ENCODE measurements around the gene GINM1. TPM values are rescaled to one million over a fixed set of nuclear protein-coding genes. Genes with fewer than 3 reads are reported as not detected.

Gene GINM1
- polyA plus RNA-seq, 1 of the 3 experiments (the other 2 are of a cell fraction): 24.4 TPM

DNA sequence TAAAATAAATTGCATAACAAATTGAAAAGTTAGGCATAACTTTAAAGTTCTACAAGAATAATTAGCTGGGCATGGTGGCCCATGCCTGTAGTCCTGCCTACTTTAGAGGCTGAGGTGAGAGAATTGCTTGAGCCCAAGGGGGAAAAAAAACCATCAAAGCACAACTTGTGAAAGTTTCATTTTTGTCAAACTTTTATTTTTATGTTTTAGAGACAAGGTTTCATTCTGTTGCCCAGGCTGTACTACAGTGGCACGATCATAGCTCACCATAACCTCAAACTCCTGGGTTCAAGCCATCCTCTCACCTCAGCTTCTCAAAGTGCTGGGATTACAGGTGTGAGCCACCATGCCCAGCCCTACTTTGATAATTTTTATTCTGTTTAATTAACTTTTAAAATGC is 68.1 kb downstream of the GINM1 start:
- 92% methylated on average over 1 of the region's 1 CpG for WGBS (ENCODE audit: low lambda C conversion rate)
- H3K9ac ChIP-seq: no peak overlapping the region
- no peak for TF ChIP-seq MXI1 (IDR thresholded peaks at IDR 0.05; ENCODE audit: low read depth, low read length)
- no peak for TF ChIP-seq TEAD4 (IDR thresholded peaks at IDR 0.05; ENCODE audit: borderline replicate concordance, insufficient read depth)
- no peak for TF ChIP-seq POLR2AphosphoS5 (IDR thresholded peaks at IDR 0.05; ENCODE audit: low read depth, low read length)
- no peak for TF ChIP-seq CHD2 (IDR thresholded peaks at IDR 0.05; ENCODE audit: low read length, partially characterized antibody)
- TF ChIP-seq NRF1 (IDR thresholded peaks at IDR 0.05; ENCODE audit: low read depth, low read length): no peak
- no peak for TF ChIP-seq FOSL2 (IDR thresholded peaks at IDR 0.05; ENCODE audit: borderline replicate concordance, low read depth)
- no peak for TF ChIP-seq MAX (IDR thresholded peaks at IDR 0.05; ENCODE audit: low read depth)
- no peak for TF ChIP-seq PBX3 (IDR thresholded peaks at IDR 0.05)
- TF ChIP-seq JUND (IDR thresholded peaks at IDR 0.05): no peak
- TF ChIP-seq MEF2A (IDR thresholded peaks at IDR 0.05; ENCODE audit: borderline replicate concordance, low read depth): no peak
- no peak for TF ChIP-seq EZH2phosphoT487 (IDR thresholded peaks at IDR 0.05; ENCODE audit: borderline replicate concordance, low read depth)
- TF ChIP-seq RCOR1 (IDR thresholded peaks at IDR 0.05; ENCODE audit: low read length): no peak
- no peak for TF ChIP-seq TCF12 (IDR thresholded peaks at IDR 0.05)
- H3K9me3 ChIP-seq: no peaks in the 10 kb centered on the region
- H3K4me2 ChIP-seq: no peak overlapping the region
- H3K4me3 ChIP-seq (ENCODE audit: low read depth in 2 of 2, low read length in 1 of 2): no peak overlapping the region
- H3K27ac ChIP-seq (ENCODE audit: low read depth in 2 of 2, low read length in 1 of 2): no peak overlapping the region
- H3K79me2 ChIP-seq (ENCODE audit: insufficient read depth): peaks cover 22% of the 10 kb centered on the region; the same call in 1 of the 2 replicates
- no peaks in the 10 kb centered on the region for H4K20me1 ChIP-seq (ENCODE audit: insufficient read depth)
- H3K4me1 ChIP-seq (ENCODE audit: control insufficient read depth in 1 of 2, insufficient read depth in 2 of 2, low read depth in 1 of 2, low read length in 1 of 2): no peaks in the 10 kb centered on the region
- POLR2A ChIA-PET: no interaction called here
- H3K27me3 ChIP-seq (ENCODE audit: insufficient read depth): no peaks in the 10 kb centered on the region
- CTCF ChIA-PET: no interaction called here
- no peaks in the 10 kb centered on the region for H3K9me2 ChIP-seq
- H3F3A ChIP-seq (replicated peaks; ENCODE audit: insufficient read depth): peaks cover 5% of the 10 kb centered on the region
- no peak for DNase-seq
- no peak overlapping the region for H2AFZ ChIP-seq (ENCODE audit: low read depth)
- peaks cover 4 to 6% of the 10 kb centered on the region in 2 experiments for H3K36me3 ChIP-seq (replicated peaks in 1 of 2; ENCODE audit: control insufficient read depth in 1 of 2, insufficient read depth in 2 of 2, low read length in 1 of 2)

DNA sequence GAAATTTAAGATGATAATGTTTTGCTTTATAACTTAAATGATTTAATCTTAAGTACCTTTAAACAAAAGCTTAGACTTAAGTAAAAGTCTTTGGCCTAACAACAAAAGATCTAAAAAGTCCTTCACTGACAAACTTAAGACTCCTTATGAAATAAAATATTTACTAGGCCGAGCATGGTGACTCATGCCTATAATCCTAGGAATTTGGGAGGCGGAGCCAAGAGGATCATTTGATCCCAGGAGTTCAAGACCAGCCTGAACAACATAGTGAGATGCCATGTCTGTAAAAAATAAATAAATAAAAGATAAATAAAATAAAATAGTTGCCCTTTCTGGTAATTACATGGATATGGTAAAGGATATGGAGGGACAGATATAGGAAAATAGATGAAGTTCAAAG is 69.9 kb downstream of the GINM1 start:
- WGBS (ENCODE audit: low lambda C conversion rate): 51% methylated on average over 2 of the region's 2 CpGs
- peaks cover 37% of the 10 kb centered on the region; the same call in 1 of the 2 replicates for H3K79me2 ChIP-seq (ENCODE audit: insufficient read depth)

More for the DNA sequence above, 69.9 kb downstream of the GINM1 start:
- Histone ChIP-seq H3K27me3 (ENCODE audit: insufficient read depth) (no peaks in the 10 kb centered on the region), H3K4me2 (no peak overlapping the region), H2AFZ (ENCODE audit: low read depth) (no peak overlapping the region), H3K9ac (no peak overlapping the region), H3K9me3 (no peaks in the 10 kb centered on the region), H3K4me3 (ENCODE audit: low read depth in 2 of 2, low read length in 1 of 2) (no peak overlapping the region), H3K4me1 (ENCODE audit: control insufficient read depth in 1 of 2, insufficient read depth in 2 of 2, low read depth in 1 of 2, low read length in 1 of 2) (no peaks in the 10 kb centered on the region), H3K9me2 (no peaks in the 10 kb centered on the region), H4K20me1 (ENCODE audit: insufficient read depth) (no peaks in the 10 kb centered on the region), H3F3A (replicated peaks; ENCODE audit: insufficient read depth) (peaks cover 5% of the 10 kb centered on the region), H3K27ac (ENCODE audit: low read depth in 2 of 2, low read length in 1 of 2) (no peak overlapping the region), H3K36me3 (replicated peaks in 1 of 2; ENCODE audit: control insufficient read depth in 1 of 2, insufficient read depth in 2 of 2, low read length in 1 of 2) (peaks cover 4 to 6% of the 10 kb centered on the region in 2 experiments)
- TF ChIP-seq GATA2 (CRISPR knock-in tag; IDR thresholded peaks at IDR 0.05): no peak
- TF ChIP-seq USF1 (IDR thresholded peaks at IDR 0.05; ENCODE audit: borderline replicate concordance, low read depth): no peak
- no peak for TF ChIP-seq RFX5 (IDR thresholded peaks at IDR 0.05; ENCODE audit: low read length)
- TF ChIP-seq FOSL2 (IDR thresholded peaks at IDR 0.05; ENCODE audit: borderline replicate concordance, low read depth): peak; percentile 56; the same call in 1 of the 2 replicates
- TF ChIP-seq, protein P1, sequence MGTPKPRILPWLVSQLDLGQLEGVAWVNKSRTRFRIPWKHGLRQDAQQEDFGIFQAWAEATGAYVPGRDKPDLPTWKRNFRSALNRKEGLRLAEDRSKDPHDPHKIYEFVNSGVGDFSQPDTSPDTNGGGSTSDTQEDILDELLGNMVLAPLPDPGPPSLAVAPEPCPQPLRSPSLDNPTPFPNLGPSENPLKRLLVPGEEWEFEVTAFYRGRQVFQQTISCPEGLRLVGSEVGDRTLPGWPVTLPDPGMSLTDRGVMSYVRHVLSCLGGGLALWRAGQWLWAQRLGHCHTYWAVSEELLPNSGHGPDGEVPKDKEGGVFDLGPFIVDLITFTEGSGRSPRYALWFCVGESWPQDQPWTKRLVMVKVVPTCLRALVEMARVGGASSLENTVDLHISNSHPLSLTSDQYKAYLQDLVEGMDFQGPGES (IDR thresholded peaks at IDR 0.05; ENCODE audit: low read depth, low read length): no peak
- TF ChIP-seq NFIC (IDR thresholded peaks at IDR 0.05; ENCODE audit: borderline replicate concordance): no peak
- TF ChIP-seq FOXM1 (IDR thresholded peaks at IDR 0.05; ENCODE audit: low read depth): no peak
- no peak for TF ChIP-seq RCOR1 (IDR thresholded peaks at IDR 0.05; ENCODE audit: low read length)
- TF ChIP-seq, protein P2, sequence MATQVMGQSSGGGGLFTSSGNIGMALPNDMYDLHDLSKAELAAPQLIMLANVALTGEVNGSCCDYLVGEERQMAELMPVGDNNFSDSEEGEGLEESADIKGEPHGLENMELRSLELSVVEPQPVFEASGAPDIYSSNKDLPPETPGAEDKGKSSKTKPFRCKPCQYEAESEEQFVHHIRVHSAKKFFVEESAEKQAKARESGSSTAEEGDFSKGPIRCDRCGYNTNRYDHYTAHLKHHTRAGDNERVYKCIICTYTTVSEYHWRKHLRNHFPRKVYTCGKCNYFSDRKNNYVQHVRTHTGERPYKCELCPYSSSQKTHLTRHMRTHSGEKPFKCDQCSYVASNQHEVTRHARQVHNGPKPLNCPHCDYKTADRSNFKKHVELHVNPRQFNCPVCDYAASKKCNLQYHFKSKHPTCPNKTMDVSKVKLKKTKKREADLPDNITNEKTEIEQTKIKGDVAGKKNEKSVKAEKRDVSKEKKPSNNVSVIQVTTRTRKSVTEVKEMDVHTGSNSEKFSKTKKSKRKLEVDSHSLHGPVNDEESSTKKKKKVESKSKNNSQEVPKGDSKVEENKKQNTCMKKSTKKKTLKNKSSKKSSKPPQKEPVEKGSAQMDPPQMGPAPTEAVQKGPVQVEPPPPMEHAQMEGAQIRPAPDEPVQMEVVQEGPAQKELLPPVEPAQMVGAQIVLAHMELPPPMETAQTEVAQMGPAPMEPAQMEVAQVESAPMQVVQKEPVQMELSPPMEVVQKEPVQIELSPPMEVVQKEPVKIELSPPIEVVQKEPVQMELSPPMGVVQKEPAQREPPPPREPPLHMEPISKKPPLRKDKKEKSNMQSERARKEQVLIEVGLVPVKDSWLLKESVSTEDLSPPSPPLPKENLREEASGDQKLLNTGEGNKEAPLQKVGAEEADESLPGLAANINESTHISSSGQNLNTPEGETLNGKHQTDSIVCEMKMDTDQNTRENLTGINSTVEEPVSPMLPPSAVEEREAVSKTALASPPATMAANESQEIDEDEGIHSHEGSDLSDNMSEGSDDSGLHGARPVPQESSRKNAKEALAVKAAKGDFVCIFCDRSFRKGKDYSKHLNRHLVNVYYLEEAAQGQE (IDR thresholded peaks at IDR 0.05; ENCODE audit: low read depth, low read length): no peak
- TF ChIP-seq JUND (IDR thresholded peaks at IDR 0.05): 0 out of 2 replicates have a peak, but pooled peaks have one; percentile 7
- no peak for TF ChIP-seq TAF1 (IDR thresholded peaks at IDR 0.05; ENCODE audit: borderline replicate concordance, low read depth, low read length)
- no peak for TF ChIP-seq CHD2 (IDR thresholded peaks at IDR 0.05; ENCODE audit: low read length, partially characterized antibody)
- ChIA-PET POLR2A (no interaction called here), CTCF (no interaction called here)
- no peak for DNase-seq

All from SK-N-SH (cell line).